Neural progenitor cell (in vitro differentiated cells): ENCODE results near the gene TFF2. TPM values are rescaled to one million over a fixed set of nuclear protein-coding genes. Genes with fewer than 3 reads are reported as not detected.

ENCODE experiments used
- DNase-seq: peaks from one replicate; pipeline ENCODE4 v3.0.0-alpha.2; 2016; ENCODE audit warnings: low spot score
- H2AFZ ChIP-seq: fragments of 200-600 bp; sonication (generic); replicated peaks from 2 replicates; pipeline ENCODE4 v1.6.1; 2016; ENCODE audit warnings: antibody characterized with exemption
- H3F3A ChIP-seq: fragments of 200-600 bp; sonication (generic); 2 replicates; pipeline ENCODE4 v1.6.1; 2016; ENCODE audit warnings: antibody characterized with exemption, low read depth
- H3K27ac ChIP-seq: fragments of 200-600 bp; sonication (generic); 2 replicates; pipeline ENCODE4 v1.5.1; 2016; ENCODE audit warnings: mild to moderate bottlenecking
- H3K27me3 ChIP-seq: fragments of 200-600 bp; sonication (generic); 2 replicates; pipeline ENCODE4 v1.6.1; 2016; ENCODE audit warnings: mild to moderate bottlenecking, moderate library complexity
- H3K36me3 ChIP-seq: fragments of 200-600 bp; sonication (generic); 2 replicates; pipeline ENCODE4 v1.5.1; 2016
- H3K4me1 ChIP-seq: fragments of 200-600 bp; sonication (generic); 2 replicates; pipeline ENCODE4 v1.6.1; 2016; ENCODE audit warnings: mixed run types
- H3K4me2 ChIP-seq: fragments of 200-600 bp; sonication (generic); 2 replicates; pipeline ENCODE4 v1.6.1; 2016
- H3K4me3 ChIP-seq: fragments of 200-600 bp; sonication (generic); 2 replicates; pipeline ENCODE4 v1.5.1; 2016
- H3K79me2 ChIP-seq: fragments of 200-600 bp; sonication (generic); 2 replicates; pipeline ENCODE4 v1.6.1; 2016; ENCODE audit warnings: low read depth
- H3K9ac ChIP-seq: fragments of 200-600 bp; sonication (generic); 2 replicates; pipeline ENCODE4 v1.6.1; 2016
- H3K9me3 ChIP-seq: fragments of 200-600 bp; sonication (generic); 2 replicates; pipeline ENCODE4 v1.5.1; 2016; ENCODE audit warnings: low read depth
- H4K20me1 ChIP-seq: fragments of 200-600 bp; sonication (generic); 2 replicates; pipeline ENCODE4 v1.6.1; 2016; ENCODE audit warnings: low read depth
- H3K27ac Mint-ChIP-seq: 3 replicates; pipeline ENCODE4 v1.8.0; 2021; ENCODE audit warnings: mixed read lengths
- H3K27me3 Mint-ChIP-seq: 2 replicates; pipeline ENCODE4 v1.8.0; 2022; ENCODE audit warnings: low read depth, mild to moderate bottlenecking, inconsistent platforms, moderate library complexity, mixed read lengths; ENCODE audit not compliant: insufficient read depth
- H3K36me3 Mint-ChIP-seq: 3 replicates; pipeline ENCODE4 v1.8.0; 2021; ENCODE audit warnings: mixed read lengths
- H3K4me1 Mint-ChIP-seq: 3 replicates; pipeline ENCODE4 v1.8.0; 2021; ENCODE audit warnings: mixed read lengths
- H3K4me3 Mint-ChIP-seq: 3 replicates; pipeline ENCODE4 v1.8.0; 2021; ENCODE audit warnings: mild to moderate bottlenecking, moderate library complexity, mixed read lengths
- H3K9me3 Mint-ChIP-seq: 3 replicates; pipeline ENCODE4 v1.8.0; 2020; ENCODE audit warnings: mixed read lengths
- EZH2 ChIP-seq: fragments of 200-600 bp; sonication (generic); IDR thresholded peaks from 2 replicates; pipeline ENCODE4 v1.6.1; 2017; ENCODE audit warnings: antibody characterized with exemption, mild to moderate bottlenecking, moderate library complexity
- EZH2phosphoT487 ChIP-seq: fragments of 200-600 bp; sonication (generic); IDR thresholded peaks from 2 replicates; pipeline ENCODE4 v1.6.1; 2017; ENCODE audit warnings: antibody characterized with exemption
- total RNA-seq: library from RNA; depleted of rRNA; stranded (reverse); fragments of >200 nt; gene quantifications from 2 replicates; pipeline ENCODE4 v1.2.3, GENCODE V29; 2015; ENCODE audit warnings: low replicate concordance
- TF ChIP-seq, protein P1 (sequence below): fragments of 200-600 bp; sonication (generic); IDR thresholded peaks from 2 replicates; pipeline ENCODE4 v1.5.1; 2017; ENCODE audit warnings: antibody characterized with exemption, mild to moderate bottlenecking

The TFF2 gene
- total RNA-seq, 1 donor from 2014 or later, result not detected

DNA sequence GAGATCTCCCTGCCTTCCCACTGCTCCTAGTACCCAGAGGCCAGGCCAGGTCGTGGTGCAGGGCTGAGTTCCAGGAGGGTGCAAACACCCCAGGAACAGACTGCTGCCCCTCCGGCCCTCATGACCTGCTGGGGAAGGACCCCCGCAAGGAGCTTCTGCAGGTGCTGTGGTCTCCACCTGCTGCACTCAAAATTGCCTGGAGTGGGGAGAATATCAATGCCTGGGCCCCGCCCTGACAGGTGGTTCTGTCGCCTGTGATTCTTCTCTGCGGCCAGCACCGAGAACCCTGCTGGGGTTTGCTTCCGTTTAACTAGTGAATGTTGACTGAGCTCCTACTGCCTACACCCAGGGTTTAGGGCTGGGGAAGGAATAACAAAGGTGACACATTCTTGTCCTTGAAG is 33.5 kb downstream of the TFF2 start:
- Histone ChIP-seq H3K9me3 (no peaks in the 10 kb centered on the region), H3K79me2 (no peaks in the 10 kb centered on the region), H3F3A (peaks cover 15% of the 10 kb centered on the region), H3K27me3 (no peaks in the 10 kb centered on the region), H3K27ac (no peak overlapping the region), H3K4me3 (no peak overlapping the region), H3K4me2 (peak overlapping the region; percentile 31), H3K9ac (no peak overlapping the region), H3K36me3 (no peaks in the 10 kb centered on the region), H2AFZ (no peak overlapping the region), H3K4me1 (peaks cover 40% of the 10 kb centered on the region), H4K20me1 (no peaks in the 10 kb centered on the region)
- peaks cover 36% of the 10 kb centered on the region for H3K4me1 Mint-ChIP-seq
- H3K27me3 Mint-ChIP-seq, result peaks cover 6% of the 10 kb centered on the region
- H3K9me3 Mint-ChIP-seq, result no peaks in the 10 kb centered on the region
- DNase-seq, result no peak
- no peaks in the 10 kb centered on the region for H3K36me3 Mint-ChIP-seq
- no peak overlapping the region for H3K27ac Mint-ChIP-seq
- TF ChIP-seq, protein P1, sequence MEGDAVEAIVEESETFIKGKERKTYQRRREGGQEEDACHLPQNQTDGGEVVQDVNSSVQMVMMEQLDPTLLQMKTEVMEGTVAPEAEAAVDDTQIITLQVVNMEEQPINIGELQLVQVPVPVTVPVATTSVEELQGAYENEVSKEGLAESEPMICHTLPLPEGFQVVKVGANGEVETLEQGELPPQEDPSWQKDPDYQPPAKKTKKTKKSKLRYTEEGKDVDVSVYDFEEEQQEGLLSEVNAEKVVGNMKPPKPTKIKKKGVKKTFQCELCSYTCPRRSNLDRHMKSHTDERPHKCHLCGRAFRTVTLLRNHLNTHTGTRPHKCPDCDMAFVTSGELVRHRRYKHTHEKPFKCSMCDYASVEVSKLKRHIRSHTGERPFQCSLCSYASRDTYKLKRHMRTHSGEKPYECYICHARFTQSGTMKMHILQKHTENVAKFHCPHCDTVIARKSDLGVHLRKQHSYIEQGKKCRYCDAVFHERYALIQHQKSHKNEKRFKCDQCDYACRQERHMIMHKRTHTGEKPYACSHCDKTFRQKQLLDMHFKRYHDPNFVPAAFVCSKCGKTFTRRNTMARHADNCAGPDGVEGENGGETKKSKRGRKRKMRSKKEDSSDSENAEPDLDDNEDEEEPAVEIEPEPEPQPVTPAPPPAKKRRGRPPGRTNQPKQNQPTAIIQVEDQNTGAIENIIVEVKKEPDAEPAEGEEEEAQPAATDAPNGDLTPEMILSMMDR, result no peak
- TF ChIP-seq EZH2phosphoT487 (no peak), EZH2 (no peak)
- no peak overlapping the region for H3K4me3 Mint-ChIP-seq

DNA sequence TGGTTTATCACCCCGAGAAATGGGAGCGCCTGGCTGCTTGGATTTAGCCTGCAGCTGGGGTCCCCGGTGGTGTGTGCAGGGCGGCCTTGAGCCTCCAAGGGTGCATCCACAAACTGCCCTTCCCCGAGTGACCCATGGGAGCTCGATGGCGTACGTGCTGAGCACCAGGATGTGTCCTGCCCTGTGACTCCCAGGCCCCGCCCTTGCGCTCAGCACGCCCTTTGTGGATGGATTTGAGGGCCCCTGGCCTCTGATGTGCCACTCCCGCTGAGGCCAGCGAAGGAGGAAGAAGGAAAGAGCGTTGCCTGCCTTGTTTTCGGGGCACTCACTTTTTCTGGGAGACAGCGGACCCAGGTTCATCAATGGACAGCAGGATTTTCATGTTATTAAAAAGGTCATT is 33.9 kb downstream of the TFF2 start:
- H2AFZ ChIP-seq, result no peak overlapping the region
- Mint-ChIP-seq H3K27ac (no peak overlapping the region), H3K27me3 (peaks cover 6% of the 10 kb centered on the region), H3K4me1 (peaks cover 40% of the 10 kb centered on the region), H3K9me3 (no peaks in the 10 kb centered on the region), H3K36me3 (no peaks in the 10 kb centered on the region), H3K4me3 (no peak overlapping the region)
- DNase-seq, result no peak
- H3K9me3 ChIP-seq, result no peaks in the 10 kb centered on the region
- H3K27me3 ChIP-seq, result no peaks in the 10 kb centered on the region
- H3K36me3 ChIP-seq, result no peaks in the 10 kb centered on the region
- no peak overlapping the region for H3K4me3 ChIP-seq
- peaks cover 15% of the 10 kb centered on the region for H3F3A ChIP-seq
- peak overlapping the region; percentile 31 for H3K4me2 ChIP-seq
- H3K4me1 ChIP-seq, result peaks cover 40% of the 10 kb centered on the region
- TF ChIP-seq, protein P1, result no peak
- TF ChIP-seq EZH2phosphoT487, result no peak
- no peak for TF ChIP-seq EZH2
- H3K27ac ChIP-seq, result no peak overlapping the region
- H3K79me2 ChIP-seq, result no peaks in the 10 kb centered on the region
- no peaks in the 10 kb centered on the region for H4K20me1 ChIP-seq
- no peak overlapping the region for H3K9ac ChIP-seq

DNA sequence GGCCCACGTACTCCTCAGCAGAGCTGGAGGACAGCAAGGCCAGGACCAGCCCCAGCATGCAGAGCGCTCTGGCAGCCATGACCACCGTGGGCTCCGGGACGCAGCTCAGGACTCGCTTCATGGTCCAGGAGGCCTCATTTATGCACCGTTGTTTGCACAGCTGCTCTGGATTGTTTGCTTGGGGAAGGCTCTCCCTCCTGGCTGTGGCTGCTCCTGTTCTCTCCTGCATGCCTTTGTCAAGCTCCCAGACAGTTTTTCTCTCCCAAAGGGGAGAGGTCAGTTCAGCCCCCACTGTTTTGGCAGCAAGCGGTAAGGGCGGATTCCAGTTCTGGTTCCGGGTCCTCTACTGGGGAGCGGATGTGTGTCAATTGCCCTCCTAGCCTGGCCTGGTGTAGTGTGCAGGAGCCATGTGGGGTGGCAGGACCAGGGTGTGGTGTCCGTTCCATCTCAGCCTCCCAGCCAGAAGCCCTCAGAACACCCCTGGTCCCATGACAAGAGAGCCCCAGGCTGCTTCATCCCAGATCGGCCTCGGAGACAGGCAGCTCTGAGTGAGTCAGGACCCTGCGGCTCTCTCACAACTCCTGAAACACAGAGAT is 35.4 kb downstream of the TFF2 start, which contains the start of gene TFF3:
TFF3 (minus strand) TSS at position 114 of the 596 bp plus-strand sequence; CDS start at position 79, 35 bp downstream.
- Mint-ChIP-seq H3K27me3 (peaks cover 6% of the 10 kb centered on the region), H3K36me3 (no peaks in the 10 kb centered on the region), H3K4me1 (peaks cover 50% of the 10 kb centered on the region), H3K4me3 (no peak within 1 kb of the TSS), H3K9me3 (no peaks in the 10 kb centered on the region), H3K27ac (peak within 1 kb of the TSS; percentile 63)
- Histone ChIP-seq H3K27ac (no peak within 1 kb of the TSS), H2AFZ (no peak within 1 kb of the TSS), H3K79me2 (no peaks in the 10 kb centered on the region), H3K9ac (no peak within 1 kb of the TSS), H3F3A (peaks cover 15% of the 10 kb centered on the region), H3K27me3 (peaks cover under 1% of the 10 kb centered on the region), H3K4me2 (peak within 1 kb of the TSS; percentile 6), H3K4me3 (no peak within 1 kb of the TSS), H3K9me3 (no peaks in the 10 kb centered on the region), H4K20me1 (no peaks in the 10 kb centered on the region), H3K4me1 (peaks cover 40% of the 10 kb centered on the region), H3K36me3 (no peaks in the 10 kb centered on the region)
- DNase-seq, result peak; percentile 46
- TF ChIP-seq EZH2phosphoT487 (no peak), EZH2 (no peak)
- TF ChIP-seq, protein P1, result no peak
